ENCODE measurements around the gene EFEMP1.

- TF ChIP-seq, protein P1, sequence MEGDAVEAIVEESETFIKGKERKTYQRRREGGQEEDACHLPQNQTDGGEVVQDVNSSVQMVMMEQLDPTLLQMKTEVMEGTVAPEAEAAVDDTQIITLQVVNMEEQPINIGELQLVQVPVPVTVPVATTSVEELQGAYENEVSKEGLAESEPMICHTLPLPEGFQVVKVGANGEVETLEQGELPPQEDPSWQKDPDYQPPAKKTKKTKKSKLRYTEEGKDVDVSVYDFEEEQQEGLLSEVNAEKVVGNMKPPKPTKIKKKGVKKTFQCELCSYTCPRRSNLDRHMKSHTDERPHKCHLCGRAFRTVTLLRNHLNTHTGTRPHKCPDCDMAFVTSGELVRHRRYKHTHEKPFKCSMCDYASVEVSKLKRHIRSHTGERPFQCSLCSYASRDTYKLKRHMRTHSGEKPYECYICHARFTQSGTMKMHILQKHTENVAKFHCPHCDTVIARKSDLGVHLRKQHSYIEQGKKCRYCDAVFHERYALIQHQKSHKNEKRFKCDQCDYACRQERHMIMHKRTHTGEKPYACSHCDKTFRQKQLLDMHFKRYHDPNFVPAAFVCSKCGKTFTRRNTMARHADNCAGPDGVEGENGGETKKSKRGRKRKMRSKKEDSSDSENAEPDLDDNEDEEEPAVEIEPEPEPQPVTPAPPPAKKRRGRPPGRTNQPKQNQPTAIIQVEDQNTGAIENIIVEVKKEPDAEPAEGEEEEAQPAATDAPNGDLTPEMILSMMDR (IDR thresholded peaks at IDR 0.05), result no peak
- TF ChIP-seq POLR2A (IDR thresholded peaks at IDR 0.05), result no peak
Observed at GRCh38 chr2:55877087-55877436, 46.5 kb downstream of the EFEMP1 start.

Data from thyroid gland (tissue), 4 donors.